KMS-11 (cell line): Measurements from ENCODE around the gene ETS2.

Experiments used
- H2AFZ ChIP-seq: fragments of 200-600 bp; sonication (generic); 2 replicates; pipeline ENCODE4 v1.6.1; 2016; ENCODE audit warnings: antibody characterized with exemption, mixed run types, low read depth
- H3K27ac ChIP-seq: fragments of 200-600 bp; sonication (generic); 2 replicates; pipeline ENCODE4 v1.6.1; 2016; ENCODE audit warnings: mild to moderate bottlenecking, mixed run types
- H3K27me3 ChIP-seq: fragments of 200-600 bp; sonication (generic); 2 replicates; pipeline ENCODE4 v1.6.1; 2017; ENCODE audit warnings: mild to moderate bottlenecking, low read depth, mixed run types, moderate library complexity; ENCODE audit not compliant: insufficient read depth
- H3K36me3 ChIP-seq: fragments of 200-600 bp; sonication (generic); 2 replicates; pipeline ENCODE4 v1.6.1; 2017; ENCODE audit warnings: mild to moderate bottlenecking, mixed run types; ENCODE audit not compliant: insufficient read depth
- H3K4me1 ChIP-seq: fragments of 200-600 bp; sonication (generic); 2 replicates; pipeline ENCODE4 v1.6.1; 2016; ENCODE audit warnings: mild to moderate bottlenecking, low read depth, mixed run types; ENCODE audit not compliant: poor library complexity, severe bottlenecking
- H3K4me2 ChIP-seq: fragments of 200-600 bp; sonication (generic); 2 replicates; pipeline ENCODE4 v1.7.0; 2016; ENCODE audit warnings: mild to moderate bottlenecking, mixed run types
- H3K4me3 ChIP-seq: fragments of 200-600 bp; sonication (generic); IDR thresholded peaks from 2 replicates; pipeline ENCODE4 v1.6.1; 2017; ENCODE audit warnings: low read depth, low read length, mixed read lengths; ENCODE audit not compliant: insufficient read depth
- H3K79me2 ChIP-seq: fragments of 200-600 bp; sonication (generic); 2 replicates; pipeline ENCODE4 v1.6.1; 2016; ENCODE audit warnings: low read depth, mixed run types; ENCODE audit not compliant: insufficient read depth
- H3K9ac ChIP-seq: fragments of 200-600 bp; sonication (generic); 2 replicates; pipeline ENCODE4 v1.6.1; 2016; ENCODE audit warnings: mild to moderate bottlenecking, mixed run types
- H4K20me1 ChIP-seq: fragments of 200-600 bp; sonication (generic); 2 replicates; pipeline ENCODE4 v1.6.1; 2016; ENCODE audit warnings: mild to moderate bottlenecking, mixed run types; ENCODE audit not compliant: insufficient read depth
- CTCF ChIP-seq: fragments of 200-600 bp; sonication (generic); conservative IDR thresholded peaks from 2 replicates; pipeline ENCODE4 v1.6.1; 2017; ENCODE audit warnings: low read depth, mild to moderate bottlenecking, antibody characterized with exemption, low read length, moderate library complexity, mixed read lengths

The ETS2 gene

GRCh38 chr21:38774586-38775285, 31.0 kb upstream of the ETS2 start:
- Histone ChIP-seq H3K4me2 (no peak overlapping the region), H3K4me1 (no peaks in the 10 kb centered on the region), H3K27ac (no peak overlapping the region), H3K4me3 (no peak overlapping the region), H3K36me3 (no peaks in the 10 kb centered on the region), H3K27me3 (peaks cover 17% of the 10 kb centered on the region; the same call in 1 of the 2 replicates), H4K20me1 (no peaks in the 10 kb centered on the region; the same call in 1 of the 2 replicates), H3K9ac (no peak overlapping the region), H2AFZ (no peak overlapping the region), H3K79me2 (no peaks in the 10 kb centered on the region)
- TF ChIP-seq CTCF = no peak

DNA sequence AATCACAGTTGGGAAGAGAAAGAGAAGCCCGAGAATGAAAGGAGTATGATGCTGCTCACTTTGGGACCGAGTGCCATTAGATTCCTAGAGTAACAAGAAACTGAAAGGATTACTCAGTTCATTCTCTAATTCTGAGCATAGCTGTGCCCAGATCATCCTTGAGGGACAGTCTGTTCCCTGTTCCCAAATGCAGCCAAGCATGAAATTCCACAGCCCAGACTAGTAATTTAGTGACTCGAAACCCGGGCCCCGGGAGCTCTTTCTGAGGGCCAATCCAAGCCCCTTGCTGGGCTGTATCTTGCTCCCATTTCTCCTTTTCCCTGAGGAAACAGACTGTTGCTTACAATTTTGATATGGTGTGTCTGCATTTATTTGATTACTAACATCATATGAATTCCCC, 30.0 kb upstream of the ETS2 start:
- Histone ChIP-seq H4K20me1 (no peaks in the 10 kb centered on the region), H3K79me2 (no peaks in the 10 kb centered on the region), H3K36me3 (no peaks in the 10 kb centered on the region), H3K4me1 (peaks cover 6% of the 10 kb centered on the region), H3K27me3 (peaks cover 9% of the 10 kb centered on the region; the same call in 1 of the 2 replicates), H2AFZ (no peak overlapping the region), H3K4me3 (no peak overlapping the region), H3K4me2 (no peak overlapping the region), H3K27ac (no peak overlapping the region), H3K9ac (no peak overlapping the region)
- no peak for TF ChIP-seq CTCF

- H3K79me2 ChIP-seq = no peaks in the 10 kb centered on the region
Observed at GRCh38 chr21:38777015-38777414, 28.7 kb upstream of the ETS2 start.

DNA sequence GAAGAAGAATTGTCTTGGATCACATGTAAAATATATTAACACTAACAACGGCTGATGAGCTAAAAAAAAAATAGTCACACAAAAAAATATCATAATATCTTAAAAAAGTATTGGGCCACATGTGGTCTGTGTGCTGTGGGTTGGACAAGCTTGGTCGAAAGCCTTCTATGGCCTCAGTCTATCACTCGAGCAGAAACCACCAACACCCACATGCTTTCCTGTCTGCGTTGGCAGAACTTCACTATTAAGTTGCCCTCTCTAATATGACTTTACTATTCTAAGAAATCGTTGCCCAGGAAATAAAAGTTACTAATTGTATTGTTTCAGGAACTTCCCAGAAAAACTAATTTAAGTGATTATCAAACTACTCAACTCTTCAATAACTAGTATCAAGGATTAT, 28.2 kb upstream of the ETS2 start:
- no peak overlapping the region for H2AFZ ChIP-seq
- no peak overlapping the region for H3K27ac ChIP-seq
- H3K4me1 ChIP-seq = peaks cover 16% of the 10 kb centered on the region
- H3K4me2 ChIP-seq = no peak overlapping the region
- no peaks in the 10 kb centered on the region for H4K20me1 ChIP-seq
- H3K79me2 ChIP-seq = no peaks in the 10 kb centered on the region
- no peak for TF ChIP-seq CTCF
- H3K27me3 ChIP-seq = no peaks in the 10 kb centered on the region
- H3K4me3 ChIP-seq = no peak overlapping the region
- no peaks in the 10 kb centered on the region for H3K36me3 ChIP-seq
- no peak overlapping the region for H3K9ac ChIP-seq

More at GRCh38 chr21:38777015-38777414, 28.7 kb upstream of the ETS2 start:
- Histone ChIP-seq H3K36me3 (no peaks in the 10 kb centered on the region), H3K4me1 (peaks cover 16% of the 10 kb centered on the region), H3K4me3 (no peak overlapping the region), H4K20me1 (no peaks in the 10 kb centered on the region), H3K9ac (no peak overlapping the region), H3K4me2 (no peak overlapping the region), H3K27me3 (0 out of 2 replicates have a peak, but pooled peaks cover under 1% of the 10 kb centered on the region), H2AFZ (no peak overlapping the region), H3K27ac (no peak overlapping the region)
- TF ChIP-seq CTCF = no peak
